NCI-H69 (cell line): Measurements from ENCODE around the gene TGFBR1.
A peak's percentile ranks its signal among the peaks of the same experiment; 100 is the strongest.

Experiments
- DNase-seq: peaks from one replicate; lab custom pipeline; 2025; lab: John Stamatoyannopoulos, UW

TGFBR1 gene

DNA sequence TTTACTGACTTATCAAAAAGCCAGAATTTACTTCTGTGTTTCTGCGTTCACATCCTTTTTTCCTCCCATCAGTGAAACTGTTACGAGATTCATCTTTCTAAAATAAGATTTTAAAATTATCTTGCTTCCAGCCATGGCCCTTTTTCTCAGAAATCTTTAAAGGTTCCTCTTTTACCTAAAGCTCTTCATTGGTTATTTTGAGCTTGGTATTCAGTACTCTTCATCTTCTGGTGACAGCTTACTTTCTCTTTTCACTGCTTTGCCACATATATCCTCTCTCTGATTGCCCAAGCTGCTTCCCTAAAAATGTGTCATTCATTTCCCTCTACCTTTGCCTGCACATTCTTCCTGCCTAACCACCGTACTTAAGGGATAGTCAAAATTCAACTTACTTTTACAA is 32.3 kb downstream of the TGFBR1 start:
- no peak for DNase-seq

DNA sequence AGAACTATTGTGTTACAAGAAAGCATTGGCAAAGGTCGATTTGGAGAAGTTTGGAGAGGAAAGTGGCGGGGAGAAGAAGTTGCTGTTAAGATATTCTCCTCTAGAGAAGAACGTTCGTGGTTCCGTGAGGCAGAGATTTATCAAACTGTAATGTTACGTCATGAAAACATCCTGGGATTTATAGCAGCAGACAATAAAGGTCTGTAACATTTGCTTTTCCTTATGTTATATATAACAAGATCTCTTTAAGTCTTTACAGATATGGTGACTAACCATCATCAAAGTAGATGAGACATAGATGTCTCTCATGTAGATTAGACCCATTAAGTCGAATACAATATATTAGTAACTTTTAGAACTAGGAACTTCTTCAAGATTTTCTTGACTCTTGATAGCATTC is 33.0 kb downstream of the TGFBR1 start:
- DNase-seq: no peak

DNA sequence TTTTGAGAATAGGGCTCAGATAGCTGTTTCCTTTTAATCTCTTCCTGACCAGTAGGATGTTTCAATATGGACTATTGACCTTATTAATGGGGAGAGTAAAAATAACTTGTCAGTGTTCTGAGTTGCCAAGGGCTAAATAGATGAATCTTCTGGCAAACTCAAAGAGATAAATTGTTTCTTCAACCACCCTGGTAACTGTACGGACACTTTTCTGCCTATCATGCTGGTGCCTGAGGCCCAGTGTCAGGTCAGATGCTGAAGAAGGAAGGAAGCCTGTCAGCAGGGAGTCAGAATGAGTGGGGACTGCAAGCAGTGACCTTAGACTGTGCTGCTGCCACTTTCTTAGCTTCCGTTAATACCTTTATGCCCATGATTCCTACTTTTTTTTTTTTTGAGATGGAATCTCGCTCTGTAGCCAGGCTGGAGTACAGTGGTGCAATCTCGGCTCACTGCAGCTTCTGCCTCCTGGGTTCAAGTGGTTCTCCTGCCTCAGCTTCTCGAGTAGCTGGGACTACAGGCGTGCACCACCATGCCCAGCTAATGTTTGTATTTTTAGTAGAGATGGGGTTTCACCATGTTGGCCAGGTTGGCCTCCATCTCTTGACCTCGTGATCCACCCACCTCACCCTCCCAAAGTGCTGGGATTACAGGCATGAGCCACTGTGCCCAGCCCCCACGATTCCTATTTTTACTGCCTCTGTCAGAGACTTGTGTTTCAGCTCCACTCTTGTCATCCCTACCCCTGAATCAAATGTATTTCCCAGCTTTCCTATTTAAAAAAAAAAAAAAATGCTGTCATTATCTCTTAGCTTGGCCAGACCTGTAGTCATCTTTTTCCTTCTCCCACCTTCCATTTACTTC is 33.7 kb downstream of the TGFBR1 start:
- DNase-seq: no peak

DNA sequence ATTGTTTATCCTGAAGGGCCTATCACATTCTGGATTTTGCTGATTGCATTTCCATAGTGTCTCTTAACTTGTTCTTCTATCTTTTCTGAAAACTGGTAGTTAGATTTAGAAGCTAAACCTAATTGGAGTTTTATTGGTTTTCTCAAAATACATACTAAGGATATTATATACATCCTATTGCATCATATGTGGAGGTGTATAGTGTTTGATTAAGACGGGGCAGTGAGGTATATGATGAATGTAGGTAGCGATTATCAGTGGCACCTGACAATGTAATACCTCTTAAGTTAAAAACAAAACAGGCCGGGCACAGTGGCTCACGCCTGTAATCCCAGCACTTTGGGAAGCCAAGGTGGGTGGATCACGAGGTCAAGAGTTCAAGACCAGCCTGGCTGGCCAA is 35.0 kb downstream of the TGFBR1 start:
- peak; percentile 10 for DNase-seq

DNA sequence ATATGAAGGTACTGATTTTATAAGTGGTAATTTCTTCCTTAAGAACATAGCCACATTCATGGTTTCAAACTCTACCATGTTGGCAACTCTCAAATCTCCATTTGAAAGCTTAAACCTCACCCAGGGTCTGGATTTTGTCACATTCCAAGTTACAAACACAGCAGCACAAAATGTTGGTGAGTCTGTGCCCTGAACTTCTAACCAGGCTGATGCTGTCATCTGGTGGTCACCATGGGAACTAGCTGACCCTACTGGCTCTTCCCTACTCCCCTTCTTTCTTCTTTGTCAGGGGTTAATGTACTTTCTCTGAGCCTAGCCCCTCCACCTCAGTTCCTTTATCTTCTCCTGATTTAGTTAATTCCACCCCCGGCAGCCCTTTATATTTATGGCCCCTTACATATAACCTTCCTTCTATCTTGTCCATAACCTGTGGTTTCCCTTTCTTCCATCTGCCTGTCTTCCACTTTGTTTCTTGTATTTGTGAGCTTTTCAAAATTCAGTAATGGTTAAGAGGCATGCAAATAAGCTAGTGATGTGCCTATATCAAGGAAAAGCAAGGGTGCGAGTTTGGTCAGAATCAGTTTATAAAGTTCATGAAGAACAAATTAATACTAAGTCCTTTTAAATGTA is 35.9 kb downstream of the TGFBR1 start:
- DNase-seq: peak; percentile 60

DNA sequence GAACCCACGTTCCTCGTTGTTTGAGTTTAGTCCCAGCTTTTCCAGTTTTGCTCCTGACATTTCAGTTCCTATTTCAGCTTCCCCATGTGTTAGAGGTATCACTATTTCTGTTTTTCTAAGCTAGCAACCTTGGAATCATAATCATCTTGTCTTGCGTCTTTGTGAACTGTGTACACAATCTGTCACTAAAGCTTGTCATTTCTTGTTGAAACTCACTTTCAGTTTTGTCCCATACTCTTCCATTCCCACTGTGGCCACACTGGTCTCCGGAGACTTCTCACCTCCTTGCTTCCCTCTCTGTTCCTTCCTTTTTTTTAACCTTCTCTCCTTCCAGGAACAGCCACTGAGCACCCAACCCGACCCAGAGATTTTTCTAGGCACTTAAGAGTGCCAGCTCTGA is 36.9 kb downstream of the TGFBR1 start:
- no peak for DNase-seq

DNA sequence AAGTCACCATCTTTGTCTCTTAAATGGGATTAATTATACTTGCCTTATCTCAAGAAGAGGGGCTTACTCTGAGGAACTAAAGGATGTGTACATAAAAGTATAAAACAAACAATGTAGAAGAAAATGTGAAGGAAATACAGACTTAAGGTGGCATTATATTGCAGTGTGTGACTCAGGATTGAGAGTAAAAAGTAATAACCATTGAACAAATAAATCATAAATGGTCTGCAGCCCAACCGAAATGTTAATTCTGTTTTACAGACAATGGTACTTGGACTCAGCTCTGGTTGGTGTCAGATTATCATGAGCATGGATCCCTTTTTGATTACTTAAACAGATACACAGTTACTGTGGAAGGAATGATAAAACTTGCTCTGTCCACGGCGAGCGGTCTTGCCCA is 37.4 kb downstream of the TGFBR1 start:
- DNase-seq: no peak

DNA sequence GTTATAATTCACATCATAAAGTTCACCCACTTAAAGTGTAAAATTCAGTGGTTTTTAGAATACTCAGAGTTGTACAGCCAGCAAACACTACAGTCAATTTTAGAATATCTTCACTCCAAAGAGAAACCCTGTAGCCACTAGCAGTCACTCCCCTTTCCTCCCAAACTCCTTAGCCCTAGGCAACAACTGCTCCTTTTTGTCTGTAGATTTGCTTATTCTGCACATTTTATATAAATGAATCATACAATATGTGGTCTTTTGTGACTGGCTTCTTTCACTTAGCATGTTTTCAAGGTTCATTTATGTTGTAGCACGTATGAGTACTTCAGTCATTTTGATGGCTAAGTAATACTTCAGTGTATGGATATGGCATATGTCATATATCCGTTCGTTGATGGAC is 38.7 kb downstream of the TGFBR1 start:
- no peak for DNase-seq

DNA sequence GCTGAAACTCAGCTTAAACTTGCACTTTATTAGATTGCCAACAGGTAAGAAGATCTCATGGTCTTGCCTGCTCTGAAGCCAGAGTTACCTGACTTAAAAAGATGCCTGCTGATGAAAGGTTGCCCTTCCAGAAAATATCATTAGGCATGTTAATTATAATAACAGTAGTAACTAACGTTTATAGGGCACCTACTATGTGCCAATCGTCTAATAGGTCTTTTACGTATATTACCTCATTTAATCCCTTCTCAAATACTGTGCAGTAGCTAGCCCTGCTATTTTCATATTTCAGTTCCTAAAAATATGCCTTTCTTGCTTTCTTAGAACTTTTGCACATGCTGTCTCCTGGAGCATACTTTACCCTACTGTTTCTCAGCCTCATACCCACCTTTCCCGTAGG is 40.1 kb downstream of the TGFBR1 start:
- DNase-seq: no peak

DNA sequence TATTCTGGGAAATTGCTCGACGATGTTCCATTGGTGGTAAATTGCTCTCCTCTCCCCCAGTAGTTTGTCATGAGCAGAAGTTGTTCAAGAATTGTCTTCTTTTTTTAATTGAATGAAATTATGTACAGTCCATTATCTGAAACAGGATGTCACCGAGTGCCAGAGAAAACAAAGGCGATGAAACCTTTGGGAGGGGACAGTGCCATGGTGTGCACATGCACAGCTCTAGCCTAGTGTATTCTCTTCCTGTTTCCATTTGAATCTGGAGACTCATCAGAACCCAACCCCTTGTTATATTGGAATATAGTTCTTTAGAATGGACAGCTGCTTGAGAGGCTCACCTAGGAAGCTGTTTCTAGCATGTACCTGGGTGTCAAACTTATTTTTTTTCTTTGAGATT is 41.7 kb downstream of the TGFBR1 start:
- no peak for DNase-seq

DNA sequence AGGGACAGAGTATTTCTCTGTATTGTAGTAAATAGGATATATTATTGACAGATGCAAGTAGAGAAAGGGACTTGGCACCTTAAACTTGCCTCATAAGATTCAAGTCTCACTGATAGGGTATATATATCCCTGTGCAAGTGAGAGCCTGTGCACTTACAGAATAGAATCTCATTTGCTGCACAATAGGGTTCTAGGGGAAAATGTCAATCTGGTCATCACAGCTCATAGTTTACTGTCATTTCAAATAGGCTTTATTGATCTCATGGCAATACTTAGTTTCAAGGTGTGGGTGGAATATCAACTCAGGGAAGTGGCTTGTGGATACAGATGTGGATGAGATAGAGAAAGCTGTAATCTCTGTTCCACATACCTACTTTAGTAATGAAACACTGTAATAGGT is 42.3 kb downstream of the TGFBR1 start:
- no peak for DNase-seq

DNA sequence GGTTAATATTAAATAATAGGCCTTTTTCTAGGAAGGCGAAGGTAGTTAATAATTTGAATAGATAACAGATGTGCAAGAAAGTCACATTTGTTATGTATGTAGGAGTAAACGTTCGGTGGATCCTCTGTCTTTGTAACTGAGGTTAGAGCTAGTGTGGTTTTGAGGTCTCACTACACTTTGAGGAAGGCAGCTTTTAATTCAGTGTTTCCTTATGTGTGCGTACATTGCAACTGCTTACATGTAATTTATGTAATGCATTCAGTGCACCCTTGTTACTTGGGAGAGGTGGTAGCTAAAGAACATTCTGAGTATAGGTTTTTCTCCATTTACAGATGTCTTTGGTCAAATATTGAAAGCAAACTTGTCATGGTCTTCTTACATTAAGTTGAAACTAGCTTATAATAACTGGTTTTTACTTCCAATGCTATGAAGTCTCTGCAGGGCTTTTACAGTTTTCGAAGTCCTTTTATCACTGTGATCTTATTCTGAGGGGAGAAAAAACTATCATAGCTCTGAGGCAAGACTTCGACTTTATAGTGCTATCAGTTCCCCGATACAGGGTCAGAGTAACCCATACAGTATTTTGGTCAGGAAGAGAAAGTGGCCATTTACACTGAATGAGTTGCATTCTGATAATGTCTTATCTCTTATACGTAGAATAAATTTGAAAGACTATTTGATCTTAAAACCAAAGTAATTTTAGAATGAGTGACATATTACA is 45.7 kb downstream of the TGFBR1 start:
- no peak for DNase-seq

DNA sequence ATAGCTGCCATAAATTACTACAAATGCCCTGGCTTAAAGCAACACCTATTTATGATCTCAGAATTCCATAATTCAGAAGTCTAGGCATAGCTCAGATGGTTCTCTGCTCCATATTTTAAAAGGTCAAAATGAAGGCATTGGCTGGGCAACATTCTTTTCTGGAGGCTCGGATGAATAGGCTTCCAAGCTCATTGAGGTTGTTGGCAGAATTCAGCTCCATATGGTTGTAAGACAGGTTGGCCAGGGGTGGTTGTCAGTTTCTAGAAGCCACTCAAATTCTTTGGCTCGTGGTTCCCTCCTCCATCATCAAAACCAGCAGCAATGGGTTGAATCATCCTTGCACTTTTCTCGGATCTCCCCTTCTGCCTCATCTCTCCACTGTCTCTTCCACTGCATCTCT is 49.4 kb downstream of the TGFBR1 start:
- no peak for DNase-seq

DNA sequence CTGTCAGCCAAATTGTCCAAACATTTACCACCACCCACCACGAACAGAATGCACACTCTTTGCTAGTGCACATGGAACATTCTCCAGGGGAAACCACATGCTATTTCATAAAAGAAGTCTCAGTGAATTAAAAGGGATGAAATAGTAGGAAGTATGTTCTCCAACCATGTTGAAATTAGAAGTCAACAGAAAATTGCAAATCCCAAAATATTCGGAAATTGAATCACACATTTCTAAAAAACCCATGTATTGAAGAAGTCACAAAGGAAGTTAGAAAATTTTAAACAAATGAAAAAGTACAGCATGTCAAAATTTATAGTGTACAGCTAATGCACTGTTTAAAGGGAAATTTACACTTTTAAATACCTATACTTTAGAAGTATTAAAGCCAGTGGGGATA is 50.8 kb downstream of the TGFBR1 start:
- DNase-seq: no peak

DNA sequence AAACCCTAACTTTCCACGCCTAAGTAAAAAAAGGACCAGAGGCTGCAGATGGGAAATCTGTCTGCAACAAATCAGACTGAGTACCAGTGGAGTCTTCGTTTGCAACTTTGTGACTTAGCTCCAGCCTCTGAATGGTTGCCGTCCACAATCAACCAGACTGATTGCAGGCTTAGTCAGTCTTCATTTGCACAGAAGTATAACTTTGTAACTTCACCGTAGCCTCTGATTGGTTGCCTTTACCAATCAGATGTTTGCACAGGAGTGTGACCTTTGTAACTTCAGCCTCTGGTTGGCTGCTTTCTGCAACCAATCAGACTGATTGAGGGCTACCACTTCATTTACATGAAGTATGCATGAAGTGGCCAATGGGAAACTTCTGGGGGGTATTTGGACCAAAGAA is 53.7 kb downstream of the TGFBR1 start:
- no peak for DNase-seq

DNA sequence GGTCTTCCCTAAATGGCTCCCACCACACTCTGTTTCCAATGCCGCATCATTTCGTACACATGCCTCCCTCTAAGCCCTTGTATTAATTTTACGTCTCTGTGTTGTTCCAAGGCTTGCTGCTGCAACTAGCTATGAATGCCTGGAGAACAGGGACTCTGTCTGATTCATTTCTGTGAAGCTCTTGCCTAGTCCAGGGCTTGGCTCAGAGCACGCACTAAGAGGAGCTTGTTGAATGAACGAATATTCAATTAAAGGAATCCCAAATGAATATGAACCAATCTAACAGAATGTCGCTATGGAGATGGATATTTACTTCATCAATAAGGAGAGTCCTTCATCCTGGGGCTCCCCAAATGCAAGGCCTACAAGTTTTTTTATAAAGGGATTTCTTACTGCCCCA is 55.3 kb downstream of the TGFBR1 start:
- no peak for DNase-seq

DNA sequence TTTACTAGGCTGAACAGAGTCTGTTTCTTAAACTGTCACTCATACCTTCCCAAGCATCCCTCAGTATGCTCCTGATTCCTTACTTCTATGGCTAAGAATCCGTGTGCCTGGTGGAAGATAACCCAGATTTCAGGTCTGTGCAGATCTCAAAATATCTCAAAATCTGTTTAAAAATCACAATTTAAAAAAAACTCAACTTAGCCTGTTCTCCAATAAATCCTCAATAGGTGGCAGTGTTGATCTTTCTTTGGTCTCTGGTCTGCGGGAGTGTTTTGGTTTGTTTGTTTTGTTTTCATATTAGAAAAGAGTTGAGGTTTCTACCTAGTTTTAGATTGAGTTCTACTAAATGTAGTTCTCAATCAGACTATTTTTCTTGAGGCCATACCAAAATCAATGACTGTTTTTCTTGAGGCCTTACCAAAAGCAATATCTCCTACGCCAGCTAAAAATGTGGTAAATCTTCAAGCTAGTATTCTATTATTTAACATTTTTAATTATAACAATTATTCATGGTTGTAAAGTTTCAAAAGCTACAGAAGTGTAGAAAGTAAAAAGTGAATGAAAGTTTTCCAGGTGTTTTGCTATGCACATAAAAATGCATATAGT is 57.9 kb downstream of the TGFBR1 start:
- peak; percentile 77 for DNase-seq

DNA sequence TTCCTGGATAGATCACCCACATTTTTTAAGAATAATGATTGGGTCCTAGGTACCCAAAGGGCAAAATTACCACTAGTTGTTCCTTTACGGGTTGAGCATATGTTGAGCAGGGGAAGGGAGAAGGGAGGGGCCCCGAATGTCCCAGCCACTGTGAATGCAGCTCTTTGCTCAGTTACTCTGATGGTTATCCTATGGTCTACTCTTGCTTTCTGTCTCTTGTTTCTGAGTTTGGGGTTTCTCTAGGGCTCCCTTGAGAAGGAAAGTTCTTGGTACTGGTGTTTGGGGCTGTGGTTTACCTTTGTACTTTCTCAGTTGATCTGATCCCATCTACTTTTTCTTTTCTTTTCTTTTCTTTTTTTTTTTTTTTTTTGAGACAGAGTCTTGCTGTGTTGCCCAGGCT is 61.2 kb downstream of the TGFBR1 start:
- no peak for DNase-seq

DNA sequence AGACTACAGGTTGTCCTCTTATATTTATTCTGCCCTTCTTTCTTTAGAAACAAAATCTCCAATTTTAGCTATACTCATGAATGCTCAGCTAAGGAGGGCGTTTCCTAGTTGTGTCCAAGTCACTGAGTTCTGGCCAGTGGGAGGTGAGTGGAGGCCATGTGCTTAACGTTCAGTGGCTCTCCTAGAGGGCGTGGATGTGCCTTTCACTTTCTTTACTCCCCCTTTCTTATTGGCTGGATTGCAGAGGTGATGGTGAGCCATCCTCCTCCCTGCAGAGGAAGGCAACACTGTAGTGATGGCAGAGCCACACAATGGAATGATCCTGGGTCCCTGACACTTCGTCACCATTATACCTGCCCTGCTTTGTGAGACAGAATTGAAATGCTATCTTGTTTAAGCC is 62.2 kb downstream of the TGFBR1 start:
- DNase-seq: peak; percentile 28

DNA sequence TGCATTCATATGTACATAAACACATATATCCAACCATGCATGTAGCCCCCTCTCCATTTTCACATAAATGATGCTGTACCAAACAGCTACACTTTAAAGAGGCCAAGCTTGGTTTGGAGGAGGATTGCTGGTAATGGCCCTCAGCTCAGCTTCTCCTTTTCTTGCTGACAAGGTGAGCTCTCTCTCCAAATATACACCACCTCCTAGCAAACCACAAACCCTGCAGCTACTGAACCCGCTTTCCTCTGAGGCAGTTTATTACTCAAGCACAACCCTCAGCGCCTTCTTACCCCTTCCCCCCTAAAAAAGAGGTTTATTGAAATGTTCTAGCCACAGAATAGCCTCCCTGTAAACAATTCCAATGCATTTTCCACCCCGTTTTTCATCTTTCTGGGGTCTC is 62.8 kb downstream of the TGFBR1 start:
- DNase-seq: no peak

DNA sequence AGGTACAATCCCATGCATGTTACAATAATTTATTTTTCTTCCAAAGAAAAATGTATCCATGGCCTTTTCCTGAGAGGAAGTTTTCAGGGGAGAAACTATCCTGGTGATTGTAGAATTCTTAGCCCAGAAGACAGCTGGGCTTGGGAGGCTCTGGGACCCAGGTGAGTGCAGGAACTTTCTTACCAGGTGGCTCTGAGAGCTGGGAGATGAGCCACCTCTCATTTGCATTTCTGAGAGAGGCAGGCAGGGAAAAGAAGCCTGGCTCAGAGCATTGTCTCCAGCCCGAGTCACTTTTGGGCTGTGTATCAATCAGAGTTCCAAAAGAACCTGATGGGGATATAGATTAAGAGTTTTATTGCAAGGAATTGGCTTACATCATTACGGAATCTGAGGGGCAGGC is 64.2 kb downstream of the TGFBR1 start:
- peak; percentile 62 for DNase-seq

DNA sequence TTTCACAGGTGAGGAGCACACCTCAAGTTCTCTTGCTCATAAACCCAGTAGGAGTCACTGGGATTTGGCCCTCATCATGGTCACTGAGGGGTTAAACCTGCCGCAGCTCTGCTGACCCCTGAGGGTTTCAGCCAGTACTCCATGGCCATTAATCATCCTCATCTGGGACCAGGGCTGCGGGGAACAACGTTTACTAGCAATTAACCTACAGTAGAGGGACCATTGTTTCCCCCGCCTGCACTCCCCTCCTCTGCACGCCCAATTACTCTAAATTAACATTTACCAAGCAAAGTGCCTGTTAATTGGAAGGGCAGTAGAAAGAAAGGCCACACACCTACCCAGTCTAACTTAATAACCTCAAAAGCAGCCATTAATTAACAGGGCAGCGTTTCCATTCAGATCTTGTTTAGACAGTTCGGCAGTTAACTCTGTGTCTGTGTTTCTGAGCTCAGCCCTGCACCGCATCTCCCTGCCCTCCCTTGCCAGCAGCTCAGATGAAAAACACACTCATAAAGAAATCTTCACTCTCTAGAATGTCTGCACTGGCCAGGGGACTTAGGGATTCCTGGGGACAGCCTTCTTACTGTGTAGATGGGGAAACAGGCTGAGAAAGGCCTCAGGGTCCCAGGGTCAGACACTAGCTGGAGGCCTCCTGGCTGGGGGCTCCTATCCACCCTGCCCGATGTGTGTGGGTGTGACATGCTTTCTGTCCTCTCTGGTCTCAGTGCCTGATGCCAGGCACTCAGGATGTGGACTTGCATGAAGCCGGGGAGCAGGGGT is 65.3 kb downstream of the TGFBR1 start:
- peak; percentile 100 for DNase-seq
